Astrocyte of the spinal cord (primary cell): ENCODE results near the gene PRDM16.

Experiments used
- DNase-seq: peaks from one replicate; pipeline ENCODE4 v3.0.0; 2011; ENCODE audit warnings: low read depth, low spot score
- H3K4me3 ChIP-seq: 2 replicates; pipeline ENCODE4 v1.5.1; 2011; ENCODE audit warnings: low read depth, mild to moderate bottlenecking, low read length, moderate library complexity
- CTCF ChIP-seq: IDR thresholded peaks from 2 replicates; pipeline ENCODE4 v1.5.1; 2012; ENCODE audit warnings: low read depth, mild to moderate bottlenecking, low read length, inconsistent platforms
- in situ Hi-C: cut with HindIII; loops from 2 replicates; pipeline ENCODE4 v1.10.0; 2017; ENCODE audit warnings: low sequenced_read_pairs

PRDM16 gene

GRCh38 chr1:3234956-3235355 is 166.0 kb downstream of the PRDM16 start:
- in situ Hi-C loops, result no loop called here
- no peak for TF ChIP-seq CTCF
- DNase-seq, result no peak
- H3K4me3 ChIP-seq, result no peak overlapping the region

GRCh38 chr1:3235496-3235895 is 166.5 kb downstream of the PRDM16 start:
- TF ChIP-seq CTCF, result no peak
- H3K4me3 ChIP-seq, result no peak overlapping the region
- in situ Hi-C loops, result no loop called here
- DNase-seq, result no peak

GRCh38 chr1:3236361-3236760 is 167.4 kb downstream of the PRDM16 start:
- H3K4me3 ChIP-seq, result no peak overlapping the region
- no peak for TF ChIP-seq CTCF
- in situ Hi-C loops, result no loop called here
- DNase-seq, result no peak

- in situ Hi-C loops, result no loop called here
- no peak for DNase-seq
- no peak overlapping the region for H3K4me3 ChIP-seq
- TF ChIP-seq CTCF, result no peak
Measured at GRCh38 chr1:3236955-3237354, 168.0 kb downstream of the PRDM16 start.

DNA sequence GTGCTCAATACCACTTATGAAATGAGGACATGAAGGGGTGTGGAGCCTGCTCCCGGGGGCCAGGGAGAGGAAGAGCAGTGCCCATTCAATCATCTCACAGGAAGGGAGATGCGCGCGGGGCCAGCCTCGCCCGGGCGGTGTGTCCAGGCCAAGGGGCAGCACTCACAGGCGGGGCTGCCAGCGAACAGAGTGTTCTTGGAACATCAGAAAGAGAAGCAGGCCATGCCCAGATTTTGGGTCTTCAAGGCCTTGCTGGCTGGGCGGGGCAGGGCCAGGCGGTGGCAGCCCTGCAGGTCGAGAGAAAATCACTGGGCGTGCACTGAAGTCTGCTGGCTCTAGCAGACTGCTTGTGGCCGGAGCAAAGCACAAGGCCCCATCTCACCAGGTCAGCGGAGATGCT is 168.6 kb downstream of the PRDM16 start:
- no peak overlapping the region for H3K4me3 ChIP-seq
- no peak for DNase-seq
- in situ Hi-C loops, result no loop called here
- TF ChIP-seq CTCF, result no peak

GRCh38 chr1:3237994-3238702 is 169.1 kb downstream of the PRDM16 start:
- in situ Hi-C loops, result no loop called here
- H3K4me3 ChIP-seq, result no peak overlapping the region
- DNase-seq, result no peak
- no peak for TF ChIP-seq CTCF
